Heart right ventricle (tissue), 16 donors: ENCODE measurements around the gene KLRK1. TPM values are rescaled to one million over a fixed set of nuclear protein-coding genes. Genes with fewer than 3 reads are reported as not detected.
"Not testable (repeated sequence)": the region's sequence is repeated elsewhere in the genome, so short reads cannot be mapped to it uniquely, and the experiment has no call there.

Experiments used
- ATAC-seq, 8 donors: fragments of 200-7000 bp; cut with Tn5 transposase; one replicate each; pipeline ENCODE4 v1.9.1; 2020; ENCODE audit warnings: mild to moderate bottlenecking in 8 of 8, moderate library complexity in 8 of 8, moderate number of reproducible peaks in 1 of 8
- DNase-seq, 2 donors: peaks; one replicate each; pipeline ENCODE4 v3.0.0-alpha.2; 2020
- H3K27ac ChIP-seq, 10 donors: fragments of 200-600 bp; sonication (generic) in 2 of 10; one replicate each; pipeline versions ENCODE4 v1.5.0 to v1.8.0; 2020 to 2022; ENCODE audit warnings: mild to moderate bottlenecking in 3 of 10
- H3K27me3 ChIP-seq, 7 donors: fragments of 200-600 bp; one replicate each; pipeline ENCODE4 v1.8.0; 2021 to 2022; ENCODE audit warnings: mild to moderate bottlenecking in 2 of 7
- H3K36me3 ChIP-seq, 9 donors: fragments of 200-600 bp; sonication (generic) in 1 of 9; one replicate each; pipeline versions ENCODE4 v1.5.0 to v1.8.0; 2020 to 2022; ENCODE audit warnings: mild to moderate bottlenecking in 2 of 9
- H3K4me1 ChIP-seq, 9 donors: fragments of 200-600 bp; sonication (generic) in 1 of 9; one replicate each; pipeline versions ENCODE4 v1.5.0 to v1.8.0; 2020 to 2022; ENCODE audit warnings: mild to moderate bottlenecking in 4 of 9
- H3K4me3 ChIP-seq, 10 donors: fragments of 200-600 bp; sonication (generic) in 2 of 10; one replicate each; pipeline versions ENCODE4 v1.5.0 to v1.8.0; 2020 to 2022; ENCODE audit warnings: mild to moderate bottlenecking in 7 of 10, moderate library complexity in 2 of 10
- H3K9me3 ChIP-seq, 11 donors: fragments of 200-600 bp in 10 of 11; sonication (generic) in 2 of 11; one replicate each; pipeline versions ENCODE4 v1.5.0 to v1.8.0; 2013 to 2022; ENCODE audit warnings: mild to moderate bottlenecking in 2 of 11, control low read depth in 1 of 11, moderate library complexity in 1 of 11
- CTCF ChIP-seq, 9 donors: fragments of 200-600 bp; sonication (generic) in 2 of 9; IDR thresholded peaks; one replicate each; pipeline versions ENCODE4 v1.5.0 to v1.8.0; 2021 to 2022; ENCODE audit warnings: antibody characterized with exemption in 9 of 9, mild to moderate bottlenecking in 5 of 9, moderate library complexity in 1 of 9
- WGBS, 2 donors: extraction: QIAGEN DNeasy Blood & Tissue Kit; methylation state at CpG; one replicate each; pipeline ENCODE4 v1.1.7; 2013; ENCODE audit warnings: inconsistent platforms in 1 of 2; 5-methylcytosine and 5-hydroxymethylcytosine counted together
- intact Hi-C, 10 donors: fragments of 100-400 bp; cut with DNase I; formaldehyde crosslinking; loops; one replicate each; pipeline versions ENCODE4 v1.11.1 to v1.14.2; 2022
- polyA plus RNA-seq, 2 donors: library from polyadenylated mRNA; stranded (reverse); fragments of 200-250 nt; gene quantifications; one replicate each; pipeline ENCODE4 v1.2.3, GENCODE V29; 2013
- total RNA-seq, 10 donors: library from RNA; stranded (reverse); fragmentation: NEBNext Ultra II Directional in 3 of 10; extraction: Animal tissue kit (Norgen Biotek cat#: 25700) in 3 of 10; gene quantifications; one replicate each; pipeline versions ENCODE4 v1.2.1 to v1.2.4, GENCODE V29; 2021 to 2023
- donor health status: Arrhythmogenic right ventricular cardiomyopathy.
- donor health status: ischemic (EF 13 %, LVEDD 7.1; RV severe dilation, severe dysfunction).
- donor health status: healthy with polysubstance abuse.
- donor health status: DM: no; HTN: yes; CAD: no.
- donor health status: DM: no; HTN: no; CAD: no.
- donor health status: ischemic (EF 25% LVEDD 6.9; RV normal size, moderate dysfunction).
- donor health status: ischemic (EF 25% LVEDD 5.7; RV mildly dilated, moderate dysfunction).
- donor health status: healthy.
- donor health status: DM: yes; HTN: yes; CAD: no.
- donor health status: Ischemic cardiomyopathy.
- donor health status: ischemic (EF 35%, LVEDD 5.7; RV mildly dilated, moderate dysfunction).
- donor health status: nonischemic (EF 11% LVEDD 7.7; RV severe dilation, severe dysfunction).
- donor health status: DM: yes; HTN: yes; CAD: no.
- donor health status: PGD.
- donor health status: ischemic (EF 29% LVEDD 5.4; RV normal size, mild dysfunction).
- donor health status: nonischemic (EF 23%, LVEDD 6.1; RV moderate dilation, normal function).

Gene KLRK1
- total and polyA plus RNA-seq, 12 donors = 0.15 to 5.2 (median 0.57) TPM; not detected in 1

DNA sequence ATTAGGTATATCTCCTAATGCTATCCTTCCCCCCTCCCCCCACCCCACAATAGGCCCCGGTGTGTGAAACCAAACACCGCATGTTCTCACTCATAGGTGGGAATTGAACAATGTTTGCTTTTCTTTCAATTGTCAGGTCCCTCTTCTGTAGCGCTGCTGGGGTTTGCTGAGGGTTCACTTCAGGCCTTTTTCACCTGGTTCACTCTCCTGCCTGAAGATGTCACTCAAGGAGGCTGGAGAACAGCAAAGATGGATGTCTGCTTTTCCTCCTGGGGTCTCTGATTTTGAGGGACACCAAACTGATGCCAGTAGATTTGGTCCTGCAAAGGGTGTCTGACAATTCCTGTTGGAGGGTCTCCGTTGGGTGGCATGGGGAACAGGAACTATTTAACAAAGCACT, 35.8 kb downstream of the KLRK1 start:
- no peak overlapping the region for H3K27ac ChIP-seq
- H3K4me3 ChIP-seq = no peak overlapping the region
- H3K36me3 ChIP-seq = no peaks in the 10 kb centered on the region
- intact Hi-C loops = no loop called here
- no peaks in the 10 kb centered on the region for H3K27me3 ChIP-seq
- H3K9me3 ChIP-seq = peaks cover 0 to 14% (median 0%) of the 10 kb centered on the region in 11 donors
- no peak for ATAC-seq
- no peaks in the 10 kb centered on the region for H3K4me1 ChIP-seq
- TF ChIP-seq CTCF (IDR thresholded peaks at IDR 0.05) = no peak
- DNase-seq = no peak
- 66 to 71% methylated on average over 4 of the region's 4 CpGs for WGBS, 2 donors

DNA sequence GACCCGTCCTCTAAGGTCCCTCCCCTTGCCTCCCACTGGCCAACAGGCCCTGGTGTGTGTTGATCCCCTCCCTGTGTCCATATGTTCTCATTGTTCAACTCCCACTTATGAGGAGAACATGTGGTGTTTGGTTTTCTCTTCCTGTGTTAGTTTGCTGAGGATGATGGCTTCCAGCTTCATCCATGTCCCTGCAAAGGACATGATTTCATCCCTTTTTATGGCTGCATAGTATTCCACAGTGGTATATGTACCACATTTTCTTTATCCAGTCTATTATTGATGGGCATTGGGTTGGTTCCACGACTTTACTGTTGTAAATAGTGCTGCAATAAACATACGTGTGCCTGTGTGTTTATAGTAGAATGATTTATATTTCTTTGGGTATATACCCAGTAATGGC, 38.4 kb downstream of the KLRK1 start:
- H3K36me3 ChIP-seq, ATAC-seq, DNase-seq, H3K27ac ChIP-seq, H3K4me3 ChIP-seq, H3K4me1 ChIP-seq, H3K27me3 ChIP-seq, H3K9me3 ChIP-seq, intact Hi-C loops: not testable (repeated sequence)
- 51 to 71% methylated on average over 3 of the region's 3 CpGs for WGBS, 2 donors

DNA sequence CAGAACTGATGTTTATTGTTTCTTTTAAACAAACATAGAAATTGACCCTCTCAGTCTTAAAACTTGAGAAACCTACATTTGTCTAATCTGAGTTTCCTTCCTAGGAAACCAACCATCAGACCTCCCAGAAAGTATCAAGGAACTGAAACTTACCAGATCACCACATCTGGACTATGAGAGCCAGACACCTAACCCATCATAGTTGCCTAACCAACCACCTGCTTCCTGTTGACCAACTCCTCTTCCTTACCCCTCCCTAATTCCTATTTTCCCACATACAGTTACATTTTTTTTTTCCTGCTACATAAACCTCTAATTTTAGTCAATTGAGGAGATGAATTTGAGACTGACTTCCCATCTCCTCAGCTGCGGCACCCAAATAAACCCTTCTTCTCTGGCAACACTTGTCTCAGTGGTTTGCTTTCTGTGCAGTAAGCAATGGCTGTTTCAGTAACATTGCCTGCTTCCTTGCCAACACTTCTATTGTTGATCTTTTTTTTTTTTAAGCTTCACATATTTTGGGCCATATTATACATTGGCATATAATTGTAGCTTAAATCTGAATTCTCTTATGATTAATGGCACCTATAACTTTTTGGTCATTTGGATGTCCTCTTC, 47.8 kb downstream of the KLRK1 start:
- Histone ChIP-seq H3K4me3 (no peak overlapping the region), H3K27me3 (no peaks in the 10 kb centered on the region), H3K36me3 (no peaks in the 10 kb centered on the region), H3K4me1 (no peaks in the 10 kb centered on the region), H3K27ac (no peak overlapping the region), H3K9me3 (peaks cover 0 to 4% (median 0%) of the 10 kb centered on the region in 11 donors)
- WGBS, 2 donors = 77 to 88% methylated on average over 1 of the region's 1 CpG
- ATAC-seq (no peak), DNase-seq (no peak)
- no peak for TF ChIP-seq CTCF (IDR thresholded peaks at IDR 0.05)
- intact Hi-C loops = no loop called here

DNA sequence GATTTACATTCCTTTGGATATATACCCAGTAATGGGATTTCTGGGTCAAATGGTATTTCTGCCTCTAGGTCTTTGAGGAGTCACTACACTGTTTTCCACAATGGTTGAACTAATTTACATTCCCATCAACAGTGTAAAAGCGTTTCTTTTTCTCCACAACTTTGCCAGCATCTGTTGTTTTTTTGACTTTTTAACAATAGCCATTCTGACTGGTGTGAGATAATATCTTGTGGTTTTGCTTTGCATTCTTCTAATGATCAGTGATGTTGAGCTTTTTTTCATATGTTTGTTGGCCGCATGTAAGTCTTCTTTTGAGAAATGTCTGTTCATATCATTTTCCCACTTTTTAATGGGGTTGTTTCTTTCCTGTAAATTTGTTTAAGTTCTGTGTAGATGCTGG, 48.9 kb downstream of the KLRK1 start:
- intact Hi-C loops, H3K9me3 ChIP-seq: not testable (repeated sequence)
- WGBS, 2 donors = 66 to 71% methylated on average over 2 of the region's 2 CpGs

GRCh38 chr12:10339053-10339840, 50.6 kb downstream of the KLRK1 start:
- H3K4me3 ChIP-seq = no peak overlapping the region
- 69 to 70% methylated on average over 9 of the region's 9 CpGs for WGBS, 2 donors
- H3K9me3 ChIP-seq = peaks cover 0 to 4% (median 0%) of the 10 kb centered on the region in 11 donors
- no peak for TF ChIP-seq CTCF (IDR thresholded peaks at IDR 0.05)
- intact Hi-C loops = loop anchor here in 2 of 10 donors (10.0 kb wide), 2 partner anchors 216 to 416 kb away; no protein-coding TSS in a partner anchor
- H3K27me3 ChIP-seq = no peaks in the 10 kb centered on the region
- H3K36me3 ChIP-seq = no peaks in the 10 kb centered on the region
- ATAC-seq = no peak
- no peak overlapping the region for H3K27ac ChIP-seq
- DNase-seq = no peak
- H3K4me1 ChIP-seq = no peaks in the 10 kb centered on the region

More for the DNA sequence above, 48.9 kb downstream of the KLRK1 start:
- not testable (repeated sequence) for ATAC-seq, H3K4me3 ChIP-seq, H3K27me3 ChIP-seq, DNase-seq, H3K36me3 ChIP-seq, H3K27ac ChIP-seq, H3K4me1 ChIP-seq

DNA sequence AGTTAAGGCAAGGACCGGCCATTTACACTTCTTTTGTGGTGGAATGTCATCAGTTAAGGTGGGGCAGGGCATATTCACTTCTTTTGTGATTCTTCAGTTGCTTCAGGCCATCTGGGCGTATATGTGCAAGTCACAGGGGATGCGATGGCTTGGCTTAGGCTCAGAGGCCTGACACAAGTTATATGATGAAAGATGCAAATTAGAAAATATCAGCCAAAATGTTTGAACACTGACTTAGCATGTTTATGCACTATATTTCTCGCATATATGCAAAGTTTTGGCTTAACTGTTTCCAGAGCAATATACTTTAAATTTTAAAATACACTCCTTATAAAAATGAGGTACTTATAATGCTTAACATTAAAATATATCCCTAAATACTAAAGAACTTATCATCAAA, 51.4 kb downstream of the KLRK1 start:
- H3K27ac ChIP-seq, H3K27me3 ChIP-seq, H3K4me3 ChIP-seq, ATAC-seq, DNase-seq, H3K4me1 ChIP-seq, H3K9me3 ChIP-seq, H3K36me3 ChIP-seq: not testable (repeated sequence)
- 85 to 87% methylated on average over 4 of the region's 4 CpGs for WGBS, 2 donors
- intact Hi-C loops = loop anchor here in 2 of 10 donors (10.0 kb wide), 2 partner anchors 216 to 416 kb away; no protein-coding TSS in a partner anchor

DNA sequence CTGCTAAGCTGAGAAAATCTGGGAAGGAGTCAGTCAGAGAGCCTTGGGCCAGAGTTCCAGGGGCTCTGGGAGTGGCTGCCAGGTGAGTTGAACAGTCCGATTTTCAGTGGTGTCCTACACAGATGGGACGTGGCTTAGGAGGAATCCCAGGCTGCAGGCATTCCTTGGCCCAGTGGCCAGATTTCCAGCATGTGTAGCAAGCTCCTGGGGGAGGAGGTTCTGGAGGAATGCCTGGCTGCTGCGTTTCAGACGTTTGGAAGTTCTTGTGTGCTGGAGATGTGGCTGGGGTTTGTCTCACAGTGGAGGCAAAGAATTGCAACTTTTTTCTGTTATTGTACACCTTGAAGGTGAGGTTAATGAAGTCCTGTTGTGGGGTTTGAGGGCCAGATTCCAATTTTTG, 53.6 kb downstream of the KLRK1 start:
- not testable (repeated sequence) for H3K36me3 ChIP-seq, H3K9me3 ChIP-seq, H3K27ac ChIP-seq, H3K4me1 ChIP-seq, H3K27me3 ChIP-seq, DNase-seq, ATAC-seq, H3K4me3 ChIP-seq
- WGBS, 2 donors = 44 to 50% methylated on average over 4 of the region's 4 CpGs
- intact Hi-C loops = loop anchor here in 2 of 10 donors (10.0 kb wide), 2 partner anchors 219 to 419 kb away; no protein-coding TSS in a partner anchor
